ENCODE data around the gene MSMO1. TPM values are rescaled to one million over a fixed set of nuclear protein-coding genes. Genes with fewer than 3 reads are reported as not detected.
"Not testable (repeated sequence)": the region's sequence is repeated elsewhere in the genome, so short reads cannot be mapped to it uniquely, and the experiment has no call there.

The MSMO1 gene
- total RNA-seq = 10 to 100 TPM; 16.8 to 22.9 TPM
- long read RNA-seq, transcript MSMO1-202 (5 exons, 1,789 nt) = minor isoform, 7 of 68 reads
- long read RNA-seq, transcript MSMO1-201 (6 exons, 2,269 nt) = major isoform, 60 of 68 reads
- long read RNA-seq, partial matches to known transcripts = 1 of 68 reads
- long read RNA-seq, other reads (novel, unspliced or antisense) = 0 of 68 reads

DNA sequence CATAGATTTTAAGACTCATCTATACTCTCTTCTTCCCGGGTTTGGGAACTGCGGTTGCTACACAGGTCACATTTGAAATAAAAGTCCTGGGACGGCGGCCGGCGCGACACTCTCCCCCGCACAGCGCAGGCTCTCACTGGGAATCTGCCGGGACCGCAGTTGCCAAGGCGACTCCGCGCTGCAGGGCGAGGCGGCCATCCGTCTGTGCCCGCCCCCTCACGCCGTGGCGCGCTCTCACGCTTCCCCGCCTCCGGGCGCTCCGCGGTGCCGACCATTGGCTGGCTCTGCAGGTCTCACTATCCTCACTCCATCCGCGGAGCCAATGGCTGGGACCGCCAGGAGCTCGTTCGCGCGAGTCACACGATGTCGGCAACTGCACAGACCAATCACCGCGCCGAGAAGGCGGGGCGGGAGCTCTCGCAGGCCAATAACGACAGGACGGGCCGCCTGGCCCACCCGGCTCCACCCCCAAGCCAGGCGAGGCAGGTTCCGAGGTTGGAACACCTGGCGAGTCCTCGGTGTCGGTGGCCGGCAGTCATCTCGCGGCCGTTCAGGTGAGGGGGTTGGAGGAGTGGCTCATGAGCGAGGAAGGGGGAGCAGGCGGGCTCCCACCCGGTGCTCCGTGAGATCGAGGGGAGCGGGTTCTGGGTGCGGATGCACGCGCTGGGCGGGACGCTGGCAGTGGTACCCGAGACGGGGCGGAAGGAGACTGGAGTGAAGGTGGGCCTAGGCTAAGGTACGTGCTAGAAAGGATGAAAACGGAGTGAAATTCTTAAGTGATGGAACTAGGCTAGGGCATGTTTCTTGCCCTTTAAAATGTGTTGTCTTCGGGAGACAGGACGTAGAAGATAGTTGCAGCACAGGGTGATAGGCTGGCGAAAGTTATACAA is at the start of gene MSMO1:
Gene MSMO1, plus strand, starts transcription at position 459 of the 890 bp plus-strand sequence. CDS start 5,702 bp downstream, outside the sequence.
- peak; percentile 99 for ATAC-seq
- intact Hi-C loops (cut with DNase I) = loop anchor here in 1 of 2 donors (10.0 kb wide), 1 partner anchor 123 kb away; the partner anchor contains the start of gene KLHL2

GRCh38 chr4:165279531-165279930 is 47.9 kb upstream of the MSMO1 start:
- ATAC-seq; intact Hi-C loops (cut with DNase I); DNase-seq: not testable (repeated sequence)

More for the DNA sequence above, at the start of gene MSMO1:
- peak; percentile 100 for DNase-seq

DNA sequence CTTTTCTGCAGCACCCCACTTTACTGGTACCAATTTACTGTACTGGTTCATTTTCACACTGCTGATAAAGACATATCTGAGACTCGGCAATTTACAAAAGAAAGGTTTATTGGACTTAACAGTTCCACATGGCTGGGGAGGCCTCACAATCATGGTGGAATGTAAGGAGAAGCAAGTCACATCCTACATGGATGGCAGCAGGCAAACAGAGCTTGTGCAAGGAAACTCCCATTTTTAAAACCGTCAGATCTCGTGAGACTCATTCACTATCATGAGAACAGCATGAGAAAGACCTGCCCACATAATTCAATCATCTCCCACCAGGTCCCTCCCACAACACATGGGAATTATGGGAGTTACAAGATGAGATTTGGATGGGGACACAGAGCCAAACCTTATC is 42.8 kb upstream of the MSMO1 start:
- ATAC-seq; intact Hi-C loops (cut with DNase I); DNase-seq: not testable (repeated sequence)

DNA sequence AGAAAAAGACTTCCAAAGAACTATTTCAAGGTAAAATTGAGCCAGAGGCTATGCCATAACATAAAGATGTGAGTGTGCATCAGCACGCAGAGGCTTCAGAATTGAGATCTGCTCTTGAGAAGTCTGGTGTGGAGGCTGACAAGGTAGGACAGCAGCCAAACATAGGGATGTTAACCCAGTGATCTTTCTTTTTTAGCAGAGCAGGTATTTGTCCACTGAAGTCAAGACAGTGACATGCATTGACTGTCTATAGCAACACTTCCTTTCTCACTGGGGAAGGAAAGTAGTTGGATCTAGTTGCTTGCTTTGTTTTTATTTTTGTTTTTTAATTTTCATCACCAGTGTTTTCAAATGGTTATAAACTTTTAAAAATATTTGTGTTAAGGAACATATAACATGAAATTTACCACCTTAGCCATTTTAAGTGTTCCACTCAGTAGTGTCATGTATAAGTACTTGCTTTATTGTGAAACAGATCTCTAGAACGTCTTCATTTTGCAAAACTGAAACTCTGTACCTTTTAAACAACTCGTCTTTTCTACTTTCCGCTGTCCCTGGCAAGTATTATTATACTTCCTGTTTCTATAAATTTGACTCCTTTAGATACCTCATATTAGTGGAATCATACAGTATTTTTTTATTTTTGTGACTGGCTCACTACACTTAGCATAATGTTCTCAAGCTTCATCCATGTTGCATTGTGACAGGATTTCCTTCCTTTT is 40.7 kb upstream of the MSMO1 start:
- intact Hi-C loops (cut with DNase I); ATAC-seq; DNase-seq: not testable (repeated sequence)

- intact Hi-C loops (cut with DNase I) = no loop called here
- ATAC-seq (no peak), DNase-seq (no peak)
Measured at GRCh38 chr4:165288226-165288625, 39.2 kb upstream of the MSMO1 start.

- peak; percentile 27 to 91 for ATAC-seq
- DNase-seq = no peak
- intact Hi-C loops (cut with DNase I) = no loop called here
Measured at GRCh38 chr4:165288639-165289422, 38.6 kb upstream of the MSMO1 start.

- ATAC-seq = no peak
- intact Hi-C loops (cut with DNase I) = no loop called here
- DNase-seq = no peak
Measured at GRCh38 chr4:165289423-165289785, 38.1 kb upstream of the MSMO1 start.

DNA sequence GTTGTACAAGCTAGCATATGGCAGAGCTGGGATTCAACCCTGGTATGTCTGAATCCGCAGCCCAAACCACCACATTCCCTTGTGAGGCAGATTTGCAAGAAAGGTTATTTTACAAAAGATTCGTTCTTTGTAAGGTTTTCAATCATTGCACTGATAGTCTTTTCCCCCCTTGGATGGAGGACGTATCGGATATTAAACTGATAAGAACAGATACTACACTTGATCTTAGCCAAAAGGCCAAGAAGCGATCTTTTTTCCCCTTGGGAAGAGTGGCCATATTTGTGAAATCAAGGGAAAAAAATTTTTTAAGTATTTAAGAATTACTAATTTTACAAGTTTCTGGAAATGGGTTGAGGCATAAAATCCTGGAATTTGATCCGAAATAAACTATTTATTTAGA is 34.4 kb upstream of the MSMO1 start:
- intact Hi-C loops (cut with DNase I) = no loop called here
- ATAC-seq (no peak), DNase-seq (no peak)

- ATAC-seq (no peak), DNase-seq (no peak)
- intact Hi-C loops (cut with DNase I) = no loop called here
Measured at GRCh38 chr4:165293927-165294649, 33.4 kb upstream of the MSMO1 start.

GRCh38 chr4:165294907-165295306 is 32.6 kb upstream of the MSMO1 start:
- intact Hi-C loops (cut with DNase I) = no loop called here
- DNase-seq (no peak), ATAC-seq (no peak)

DNA sequence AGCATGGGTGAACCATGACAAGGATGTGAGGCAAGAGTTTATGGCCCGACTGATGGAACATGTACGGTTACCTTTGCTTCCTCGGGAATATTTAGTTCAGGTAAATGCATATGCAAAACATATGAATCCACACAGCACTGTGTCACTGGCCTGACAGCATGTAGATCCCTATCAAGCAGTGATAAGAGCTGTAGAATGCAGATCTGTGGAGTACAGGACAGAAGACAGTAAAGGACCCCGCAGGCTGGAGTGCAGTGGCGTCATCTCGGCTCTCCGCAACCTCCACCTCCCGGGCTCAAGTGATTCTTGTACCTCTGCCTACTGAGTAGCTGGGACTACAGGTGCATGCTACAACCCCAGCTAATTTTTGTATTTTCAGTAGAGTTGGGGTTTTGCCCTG is 29.8 kb upstream of the MSMO1 start:
- ATAC-seq (no peak), DNase-seq (no peak)
- intact Hi-C loops (cut with DNase I) = no loop called here

DNA sequence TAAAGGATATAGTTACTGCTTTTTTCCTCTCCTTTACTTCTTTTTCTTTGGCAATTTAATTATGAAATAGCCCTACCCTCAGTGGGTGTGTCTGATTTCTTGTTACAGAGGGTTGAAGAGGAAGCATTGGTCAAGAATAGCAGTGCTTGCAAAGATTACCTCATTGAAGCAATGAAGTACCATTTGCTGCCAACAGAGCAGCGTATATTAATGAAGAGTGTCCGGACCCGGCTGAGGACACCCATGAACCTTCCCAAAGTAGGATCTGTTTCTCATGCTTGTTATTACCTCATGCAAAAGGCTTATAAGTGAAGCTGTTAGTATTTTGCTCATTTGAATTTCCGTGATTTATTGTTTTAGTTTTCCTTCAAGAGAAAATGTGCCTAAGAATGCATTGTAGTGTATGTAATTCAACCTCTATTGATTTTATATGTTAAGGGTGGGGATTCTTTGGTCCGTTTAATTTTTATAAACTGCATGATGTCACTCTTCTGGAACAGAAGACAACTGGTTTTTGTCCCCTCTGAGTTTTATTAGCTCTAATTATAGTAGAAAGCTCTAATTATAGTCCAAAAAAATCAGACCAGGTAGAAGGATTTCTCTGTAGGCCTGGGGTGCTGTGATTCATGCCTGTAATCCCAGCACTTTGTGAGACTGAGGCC is 27.9 kb upstream of the MSMO1 start:
- intact Hi-C loops (cut with DNase I) = no loop called here
- ATAC-seq (peak in 1 of 2 donors; percentile 44), DNase-seq (no peak)

DNA sequence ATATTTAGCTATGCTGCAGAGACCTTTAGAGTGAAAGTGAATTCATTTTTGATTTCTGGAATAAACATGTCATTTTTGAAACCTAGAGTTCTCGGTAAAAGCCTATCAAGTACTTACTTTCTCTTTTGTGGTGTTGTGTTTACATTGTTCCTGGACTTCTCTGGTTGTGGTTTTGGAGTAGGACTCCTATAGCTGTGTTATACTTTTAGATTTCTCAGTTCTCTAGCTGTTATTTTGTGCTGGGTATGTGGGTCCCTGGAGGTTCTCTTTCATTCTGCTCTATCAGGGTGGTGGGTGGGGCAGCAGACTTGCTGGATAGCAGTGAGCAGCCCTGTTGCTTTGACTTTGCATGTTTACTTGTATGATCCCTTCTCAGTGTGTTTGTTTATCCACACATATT is 25.6 kb upstream of the MSMO1 start:
- DNase-seq (no peak), ATAC-seq (peak in 1 of 2 donors; percentile 24)

GRCh38 chr4:165302658-165303057 is 24.8 kb upstream of the MSMO1 start:
- intact Hi-C loops (cut with DNase I) = no loop called here
- no peak for DNase-seq
- ATAC-seq = no peak

More for the DNA sequence above, 25.6 kb upstream of the MSMO1 start:
- intact Hi-C loops (cut with DNase I) = no loop called here

DNA sequence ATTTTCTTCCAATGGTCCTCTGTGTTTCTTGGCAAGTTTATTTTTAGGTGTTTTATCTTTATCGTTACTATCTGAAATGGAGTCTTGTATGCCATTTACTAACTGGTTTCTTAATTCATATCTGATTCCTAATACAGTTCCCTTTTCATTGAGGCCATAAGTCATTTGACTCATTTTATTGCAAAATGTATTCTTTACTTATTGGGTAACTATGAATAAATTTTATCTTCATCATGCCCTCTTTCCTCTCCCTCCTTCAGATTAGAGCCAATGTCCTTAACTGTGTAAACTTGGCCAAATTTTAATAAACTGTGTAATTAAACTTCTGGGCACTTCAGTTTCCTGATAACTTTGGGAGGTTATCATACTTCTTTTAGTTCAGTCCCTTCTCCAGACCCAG is 19.3 kb upstream of the MSMO1 start:
- no peak for DNase-seq
- ATAC-seq = no peak
- intact Hi-C loops (cut with DNase I) = no loop called here

GRCh38 chr4:165308606-165309005 is 18.9 kb upstream of the MSMO1 start:
- DNase-seq (no peak), ATAC-seq (no peak)
- intact Hi-C loops (cut with DNase I) = no loop called here

DNA sequence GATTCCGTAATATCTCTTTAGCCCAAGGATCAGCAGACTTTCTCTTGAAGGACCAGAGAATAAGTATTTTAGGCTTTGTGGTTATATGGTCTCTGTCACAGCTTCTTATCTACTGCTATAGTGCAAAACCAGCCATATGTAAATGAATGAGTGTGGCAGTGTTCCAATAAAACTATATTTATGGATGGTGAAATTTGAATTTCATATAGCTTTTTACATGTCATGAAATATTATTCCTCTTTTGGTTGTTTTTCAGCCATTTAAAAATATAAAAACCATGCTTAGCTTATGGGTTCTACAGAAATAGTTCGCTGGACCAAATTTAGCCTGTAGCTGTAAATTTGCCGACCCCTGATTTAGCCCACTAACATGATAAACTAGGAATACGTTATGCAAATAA is 18.0 kb upstream of the MSMO1 start:
- ATAC-seq = no peak
- intact Hi-C loops (cut with DNase I) = no loop called here
- no peak for DNase-seq

- ATAC-seq = peak in 1 of 2 donors; percentile 22
- intact Hi-C loops (cut with DNase I) = no loop called here
- DNase-seq = no peak
Measured at GRCh38 chr4:165312506-165312905, 15.0 kb upstream of the MSMO1 start.
